Measurements from ENCODE around the gene TOB1. TPM values are rescaled to one million over a fixed set of nuclear protein-coding genes. Genes with fewer than 3 reads are reported as not detected.

Gene TOB1
- total RNA-seq, 4 donors from 2014 or later = 151 to 255 (median 174) TPM

- Histone ChIP-seq H3K4me1 (peaks cover 28% of the 10 kb centered on the region), H3K27me3 (no peaks in the 10 kb centered on the region), H3K9me3 (no peaks in the 10 kb centered on the region), H3K36me3 (no peaks in the 10 kb centered on the region), H3K27ac (no peak overlapping the region), H3K4me3 (no peak overlapping the region)
- DNase-seq (ENCODE audit: low spot score in 2 of 2) = peak in 1 of 2 donors; percentile 38
- WGBS = 94% methylated on average over 4 of the region's 4 CpGs
- no peak for TF ChIP-seq CTCF (IDR thresholded peaks at IDR 0.05)
- TF ChIP-seq POLR2AphosphoS5 (IDR thresholded peaks at IDR 0.05) = no peak
- TF ChIP-seq POLR2A (IDR thresholded peaks at IDR 0.05) = no peak
- no peak for TF ChIP-seq EP300 (IDR thresholded peaks at IDR 0.05)
Measured at GRCh38 chr17:50847566-50847965, 18.6 kb downstream of the TOB1 start.

GRCh38 chr17:50845240-50846147, 20.7 kb downstream of the TOB1 start:
- DNase-seq (ENCODE audit: low spot score in 2 of 2) = peak in 1 of 2 donors; percentile 55

GRCh38 chr17:50844117-50844700, 21.9 kb downstream of the TOB1 start:
- 61% methylated on average over 12 of the region's 14 CpGs for WGBS
- peak overlapping the region; percentile 57 for H3K27ac ChIP-seq

More at GRCh38 chr17:50845240-50846147, 20.7 kb downstream of the TOB1 start:
- no peaks in the 10 kb centered on the region for H3K27me3 ChIP-seq
- no peak for TF ChIP-seq POLR2AphosphoS5 (IDR thresholded peaks at IDR 0.05)
- TF ChIP-seq CTCF (IDR thresholded peaks at IDR 0.05) = no peak
- no peak for TF ChIP-seq POLR2A (IDR thresholded peaks at IDR 0.05)
- no peak for TF ChIP-seq EP300 (IDR thresholded peaks at IDR 0.05)
- H3K36me3 ChIP-seq = no peaks in the 10 kb centered on the region
- no peaks in the 10 kb centered on the region for H3K9me3 ChIP-seq
- no peak overlapping the region for H3K4me3 ChIP-seq
- peaks cover 24% of the 10 kb centered on the region for H3K4me1 ChIP-seq
- WGBS = 68% methylated on average over 12 of the region's 12 CpGs
- H3K27ac ChIP-seq = peak overlapping the region; percentile 57

GRCh38 chr17:50843150-50843905, 22.8 kb downstream of the TOB1 start:
- H3K36me3 ChIP-seq = no peaks in the 10 kb centered on the region
- no peaks in the 10 kb centered on the region for H3K9me3 ChIP-seq
- peak in 1 of 2 donors; percentile 56 for DNase-seq (ENCODE audit: low spot score in 2 of 2)
- H3K27me3 ChIP-seq = no peaks in the 10 kb centered on the region
- no peak overlapping the region for H3K4me3 ChIP-seq
- WGBS = 84% methylated on average over 8 of the region's 16 CpGs
- peaks cover 24% of the 10 kb centered on the region for H3K4me1 ChIP-seq
- TF ChIP-seq POLR2AphosphoS5 (IDR thresholded peaks at IDR 0.05) (no peak), POLR2A (IDR thresholded peaks at IDR 0.05) (no peak), CTCF (IDR thresholded peaks at IDR 0.05) (no peak), EP300 (IDR thresholded peaks at IDR 0.05) (no peak)
- no peak overlapping the region for H3K27ac ChIP-seq

More at GRCh38 chr17:50844117-50844700, 21.9 kb downstream of the TOB1 start:
- Histone ChIP-seq H3K27me3 (no peaks in the 10 kb centered on the region), H3K4me1 (peaks cover 24% of the 10 kb centered on the region), H3K36me3 (no peaks in the 10 kb centered on the region), H3K4me3 (no peak overlapping the region), H3K9me3 (no peaks in the 10 kb centered on the region)
- peak in 1 of 2 donors; percentile 53 for DNase-seq (ENCODE audit: low spot score in 2 of 2)
- no peak for TF ChIP-seq POLR2A (IDR thresholded peaks at IDR 0.05)

GRCh38 chr17:50842506-50843149, 23.5 kb downstream of the TOB1 start:
- H3K36me3 ChIP-seq = no peaks in the 10 kb centered on the region
- DNase-seq (ENCODE audit: low spot score in 2 of 2) = peak in 1 of 2 donors; percentile 58

More at GRCh38 chr17:50842506-50843149, 23.5 kb downstream of the TOB1 start:
- Histone ChIP-seq H3K4me1 (peaks cover 24% of the 10 kb centered on the region), H3K27me3 (no peaks in the 10 kb centered on the region), H3K4me3 (no peak overlapping the region), H3K27ac (no peak overlapping the region), H3K9me3 (no peaks in the 10 kb centered on the region)
- TF ChIP-seq EP300 (IDR thresholded peaks at IDR 0.05) = no peak
- no peak for TF ChIP-seq CTCF (IDR thresholded peaks at IDR 0.05)
- TF ChIP-seq POLR2A (IDR thresholded peaks at IDR 0.05) = no peak
- TF ChIP-seq POLR2AphosphoS5 (IDR thresholded peaks at IDR 0.05) = no peak
- 48% methylated on average over 7 of the region's 9 CpGs for WGBS
